GM21737 (cell line): ENCODE results near the gene EXOSC9.
A peak's percentile ranks its signal among the peaks of the same experiment; 100 is the strongest.

Experiments
- ATAC-seq: cut with Tn5 transposase; IDR thresholded peaks from one replicate; pipeline ENCODE4 v1.9.1; 2021; ENCODE audit warnings: mild to moderate bottlenecking, moderate library complexity; ENCODE audit not compliant: unreplicated experiment

The EXOSC9 gene

GRCh38 chr4:121788896-121789295 lies 12.2 kb upstream of the EXOSC9 start:
- ATAC-seq = peak; percentile 84

GRCh38 chr4:121789455-121789854 lies 11.7 kb upstream of the EXOSC9 start:
- no peak for ATAC-seq

- ATAC-seq = no peak
Observed at GRCh38 chr4:121789960-121790829, 10.9 kb upstream of the EXOSC9 start.

DNA sequence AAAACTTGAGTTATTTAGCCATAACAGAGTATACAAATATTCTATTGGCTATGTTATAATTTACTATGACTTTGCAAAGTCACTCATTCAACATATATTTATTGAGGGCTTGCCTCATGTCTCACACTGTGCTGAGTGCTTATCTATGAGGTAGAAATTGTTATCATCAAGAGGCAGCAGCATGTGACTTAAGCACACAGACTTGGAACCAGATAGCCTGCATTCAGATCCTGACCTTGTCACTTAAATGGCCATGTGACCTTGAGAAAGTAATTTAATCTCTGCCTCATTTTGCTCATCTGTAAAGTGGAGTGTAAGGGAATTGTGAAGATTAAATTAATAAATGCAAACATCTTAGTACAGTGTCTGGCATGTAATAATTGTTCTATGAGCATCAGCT lies 10.1 kb upstream of the EXOSC9 start:
- no peak for ATAC-seq

DNA sequence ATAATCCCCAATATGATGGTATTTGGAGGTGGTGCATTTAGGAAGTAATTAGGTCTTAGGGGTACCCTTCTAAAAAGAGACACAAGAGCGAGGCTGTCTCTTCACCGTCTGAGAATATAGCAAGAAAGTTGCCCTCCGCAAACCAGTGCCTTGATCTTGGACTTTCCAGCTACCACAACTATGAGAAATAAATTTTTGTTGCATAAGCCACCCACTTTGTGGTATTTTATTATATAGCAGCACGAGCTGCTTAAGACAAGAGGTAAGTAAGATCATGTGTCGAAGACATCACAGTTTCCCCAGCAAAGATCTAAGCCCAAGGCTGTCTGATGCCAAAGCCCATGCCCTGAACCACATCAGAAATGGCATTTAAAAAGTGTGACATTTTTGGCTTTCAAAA lies 9.6 kb upstream of the EXOSC9 start:
- no peak for ATAC-seq

DNA sequence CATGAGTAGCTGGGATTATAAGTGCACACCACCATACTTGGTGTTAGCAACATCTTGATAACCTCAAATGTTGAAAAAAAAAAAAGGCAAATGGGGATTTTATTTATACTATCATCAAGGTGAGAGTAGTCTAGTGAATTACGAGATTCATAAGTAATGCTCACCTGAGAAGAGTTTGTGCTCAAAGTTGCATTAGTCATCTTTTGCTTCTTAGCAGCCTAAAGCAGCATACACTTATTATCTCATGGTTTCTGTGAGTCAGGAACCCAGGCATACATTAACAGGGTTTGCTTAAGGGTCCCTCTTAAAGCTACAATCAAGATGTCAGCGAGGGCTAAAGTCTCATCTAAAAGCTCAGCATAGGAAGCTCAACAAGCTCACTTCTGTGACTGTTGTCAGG lies 8.2 kb upstream of the EXOSC9 start:
- no peak for ATAC-seq

DNA sequence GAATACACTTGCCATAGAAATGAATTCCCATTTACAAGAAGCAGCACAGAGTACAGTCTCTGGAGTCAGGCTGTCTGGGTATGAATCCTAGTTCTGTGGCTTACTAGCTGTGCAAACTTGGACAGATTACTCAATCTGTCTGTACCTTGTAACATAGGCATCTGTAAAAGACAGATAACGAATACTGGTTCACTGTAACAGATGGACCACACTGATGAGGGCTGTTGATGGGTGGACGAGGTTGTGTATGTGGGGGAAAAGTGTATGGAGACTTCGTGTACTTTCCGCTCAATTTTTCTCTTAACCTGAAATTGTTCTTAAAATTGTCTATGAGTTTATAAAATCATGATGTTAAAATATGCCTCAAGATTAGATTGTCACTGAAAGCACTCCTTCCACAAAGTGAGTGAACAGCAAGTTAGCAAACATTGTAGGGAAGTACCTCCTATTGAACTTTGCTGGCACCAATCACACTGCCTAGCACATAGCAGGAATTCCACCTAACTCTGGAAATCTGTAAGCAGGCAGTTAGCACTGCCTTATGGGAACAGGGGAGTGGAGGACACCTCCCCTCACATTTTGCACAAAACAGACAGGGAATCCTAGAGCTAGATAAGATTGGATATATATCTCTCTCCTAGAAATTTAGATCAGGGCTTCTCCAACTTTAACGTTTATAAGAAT lies 6.5 kb upstream of the EXOSC9 start:
- ATAC-seq = no peak

DNA sequence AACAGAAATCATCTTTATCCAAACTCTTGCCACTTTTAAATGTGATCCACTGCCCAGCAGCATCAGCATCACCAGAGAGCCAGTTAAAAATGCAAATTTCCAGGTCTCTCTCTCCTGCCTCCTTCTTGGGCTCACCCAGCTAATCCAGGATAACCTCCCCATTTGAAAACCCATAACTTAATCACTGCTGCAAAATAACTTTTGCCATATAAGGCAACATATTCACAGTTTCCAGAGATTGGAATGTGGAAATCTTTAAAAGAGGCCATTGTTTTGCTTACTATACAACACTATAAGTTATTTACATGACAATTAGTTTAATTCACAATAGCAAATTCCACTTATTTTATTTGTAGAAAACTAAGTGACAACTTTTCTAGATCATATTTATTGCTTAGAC lies 4.8 kb upstream of the EXOSC9 start:
- ATAC-seq = no peak

DNA sequence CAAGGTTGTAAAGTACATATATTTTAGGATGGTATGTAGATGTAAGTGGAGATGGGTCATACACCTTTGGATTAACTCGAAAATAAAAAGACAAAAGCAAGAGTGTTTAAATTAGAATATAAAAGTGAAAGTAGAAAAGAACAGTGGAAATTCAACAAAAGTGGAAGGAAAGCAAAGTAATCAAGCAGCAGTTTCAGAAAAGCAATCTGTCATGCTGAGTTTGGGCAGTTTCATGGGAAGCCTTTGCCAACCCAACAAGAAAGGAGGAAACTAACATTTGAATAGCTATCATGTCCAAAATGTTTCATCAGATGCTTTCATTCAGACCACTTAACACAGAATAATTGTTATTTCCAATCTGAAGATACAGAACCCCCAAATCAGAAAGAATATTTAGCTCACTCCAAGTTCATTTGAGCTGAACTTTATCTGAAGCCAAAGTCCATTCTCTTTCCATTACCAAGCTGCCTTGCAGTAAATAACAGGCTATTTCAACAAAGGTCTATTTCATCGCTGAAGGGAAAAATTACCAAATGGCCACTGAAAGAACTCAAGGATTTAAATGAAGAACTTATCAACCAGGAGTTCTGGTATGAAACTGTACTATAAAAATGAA lies 1.8 kb upstream of the EXOSC9 start:
- no peak for ATAC-seq

DNA sequence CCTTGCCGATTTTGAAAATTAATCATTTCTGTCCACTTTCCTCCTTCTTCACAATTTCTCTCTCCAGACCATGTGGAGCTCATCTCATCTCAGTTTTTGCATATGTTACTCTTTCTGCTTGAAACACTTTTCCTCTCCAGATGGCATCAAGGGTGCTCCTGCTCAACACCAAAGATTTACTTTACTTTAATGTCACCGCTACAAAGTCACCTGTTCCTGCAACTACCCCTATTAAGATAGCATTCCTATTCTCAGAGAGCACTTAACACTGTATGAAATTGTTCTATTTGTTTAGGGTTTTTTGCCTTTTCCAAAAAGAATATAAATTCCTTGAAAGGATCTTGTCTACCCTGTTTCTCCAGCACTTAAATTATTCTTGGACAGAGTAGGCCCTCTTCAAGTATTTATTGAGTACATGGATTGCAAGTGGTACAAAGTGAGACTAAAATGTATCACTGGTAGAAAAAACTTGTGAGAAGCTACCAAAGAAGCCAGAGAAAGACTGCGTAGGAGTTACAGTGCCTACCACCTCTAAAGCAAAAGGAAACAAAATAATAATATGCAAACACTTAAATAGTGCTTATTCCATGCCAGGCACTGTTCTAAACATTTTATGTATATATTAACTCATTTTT lies 1.1 kb upstream of the EXOSC9 start:
- ATAC-seq = no peak

DNA sequence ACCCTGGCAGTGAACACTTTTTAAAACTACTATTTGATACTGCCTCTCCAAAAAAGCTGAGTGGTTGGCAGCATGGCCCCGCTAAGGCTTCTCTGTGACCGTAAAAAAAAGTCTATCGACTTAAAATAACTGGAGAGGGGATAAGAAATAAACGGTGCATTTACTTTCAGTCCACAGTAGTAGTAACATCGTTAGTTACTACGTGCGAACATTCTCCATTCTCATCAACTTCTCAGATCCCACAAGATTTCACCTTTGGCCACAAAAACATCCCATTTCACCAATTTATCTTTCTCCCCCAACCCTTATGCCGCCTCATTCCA lies 524 bp upstream of the EXOSC9 start:
- peak; percentile 23 for ATAC-seq

DNA sequence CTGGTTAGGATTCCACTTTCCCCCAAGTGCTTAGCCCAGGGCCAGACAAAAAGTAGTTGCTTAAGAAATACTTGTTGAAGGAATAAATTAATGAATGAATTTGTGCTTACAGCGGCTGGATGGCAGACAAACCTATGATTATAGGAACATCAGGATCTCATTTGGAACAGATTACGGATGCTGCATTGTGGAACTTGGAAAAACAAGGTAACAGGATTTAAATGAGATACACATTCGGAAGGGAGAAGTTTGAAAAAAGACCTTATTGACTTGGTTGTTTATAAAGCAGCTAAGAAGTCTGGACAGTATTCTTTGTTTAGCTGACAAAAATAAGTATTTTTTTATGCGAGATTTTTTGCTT lies 572 bp downstream of the EXOSC9 start:
- ATAC-seq = no peak

DNA sequence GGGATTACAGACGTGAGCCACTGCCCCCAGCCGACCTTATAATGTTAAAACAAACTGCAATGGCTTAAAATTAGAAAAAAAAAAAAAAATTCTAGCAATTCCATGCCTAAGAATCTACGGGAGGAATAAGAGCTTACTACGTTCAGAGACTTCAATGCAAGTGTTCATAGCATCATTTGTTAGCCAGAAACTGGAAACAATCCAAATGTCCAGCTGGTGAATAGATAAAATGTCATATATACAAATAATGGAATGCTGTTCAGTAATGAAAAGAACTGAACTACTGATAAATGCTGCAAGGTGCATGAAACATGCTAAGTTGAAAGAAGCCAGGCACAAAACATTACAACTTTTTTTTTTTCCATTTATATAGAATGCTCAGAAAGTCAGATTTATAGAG lies 5.3 kb downstream of the EXOSC9 start:
- no peak for ATAC-seq

DNA sequence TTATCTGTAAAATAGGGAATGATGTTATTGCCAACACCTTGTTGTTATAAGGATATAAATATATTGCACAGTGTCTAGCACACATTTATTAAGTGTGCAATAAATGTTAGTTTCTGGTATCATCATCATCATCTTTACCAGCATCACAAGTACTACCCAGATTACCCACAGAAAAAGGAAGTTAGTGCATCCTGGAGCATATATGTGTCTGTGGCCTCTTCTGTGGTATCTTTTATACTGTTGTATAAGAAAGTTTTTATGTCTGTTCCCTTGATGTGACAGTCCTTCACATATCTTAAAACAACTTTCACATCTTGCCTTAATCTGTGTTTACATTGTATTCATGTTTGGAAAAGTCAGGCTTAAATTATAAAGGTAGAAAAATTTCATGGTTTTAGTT lies 10.0 kb downstream of the EXOSC9 start:
- ATAC-seq = no peak

GRCh38 chr4:121814756-121815155 lies 13.6 kb downstream of the EXOSC9 start:
- ATAC-seq = no peak

- no peak for ATAC-seq
Observed at GRCh38 chr4:121817006-121817405, 15.9 kb downstream of the EXOSC9 start.

GRCh38 chr4:121817701-121818100 lies 16.6 kb downstream of the EXOSC9 start:
- ATAC-seq = no peak

DNA sequence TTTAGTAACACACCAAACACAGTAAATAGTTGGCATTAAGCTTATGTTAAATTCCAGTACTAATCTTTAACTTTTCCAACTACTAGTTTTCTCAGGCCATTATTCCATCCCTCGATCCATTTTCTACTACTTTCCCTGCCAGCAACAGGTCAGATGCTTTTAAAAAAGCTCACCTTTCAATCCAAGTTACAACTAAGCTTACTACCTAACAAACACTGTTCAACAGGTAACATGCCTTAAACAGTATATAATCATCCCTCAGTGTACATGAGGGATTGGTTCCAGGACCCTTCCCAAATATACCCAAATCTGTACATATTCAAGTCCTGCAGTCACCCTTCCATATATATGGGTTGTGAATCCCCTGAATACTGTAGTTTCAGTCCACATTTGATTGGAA lies 17.1 kb downstream of the EXOSC9 start:
- ATAC-seq = no peak

GRCh38 chr4:121819216-121819965 lies 18.3 kb downstream of the EXOSC9 start:
- ATAC-seq = no peak

- no peak for ATAC-seq
Observed at GRCh38 chr4:121822047-121822446, 20.9 kb downstream of the EXOSC9 start.
